HG03060 (cell line): Measurements from ENCODE around the gene FAM118A.
"Not testable (repeated sequence)": the region's sequence is repeated elsewhere in the genome, so short reads cannot be mapped to it uniquely, and the experiment has no call there.

Source experiments
- ATAC-seq: cut with Tn5 transposase; IDR thresholded peaks from one replicate; pipeline ENCODE4 v1.9.1; 2021; ENCODE audit warnings: low read depth, moderate number of reproducible peaks; ENCODE audit not compliant: unreplicated experiment

Gene FAM118A

DNA sequence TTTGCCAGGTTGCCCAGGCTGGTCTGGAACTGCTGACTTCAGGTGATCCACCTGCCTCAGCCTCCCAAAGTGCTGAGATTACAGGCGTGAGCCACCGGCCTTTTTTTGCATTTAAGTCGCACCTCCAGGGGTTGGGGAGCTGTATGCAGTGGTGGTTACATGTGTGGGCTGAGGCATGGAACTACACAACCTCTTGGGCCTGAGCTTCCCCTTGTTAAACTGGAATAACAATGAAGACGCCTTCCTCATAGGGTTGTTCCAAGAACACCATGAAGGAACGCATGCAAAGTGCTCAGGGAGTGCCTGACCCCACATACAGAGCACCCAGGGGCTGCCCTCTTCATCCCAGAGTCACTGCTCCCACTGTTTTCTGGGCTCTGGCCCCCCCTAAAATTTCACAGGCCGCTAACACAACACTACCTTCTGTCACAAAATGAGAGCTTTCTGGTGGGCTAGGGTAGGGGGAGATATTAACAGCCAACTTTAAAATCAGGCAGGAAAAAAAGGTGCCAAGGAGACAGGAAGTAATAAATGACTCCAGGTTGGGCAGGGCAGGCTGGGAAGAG is 1.3 kb upstream of the FAM118A start:
- ATAC-seq = no peak

DNA sequence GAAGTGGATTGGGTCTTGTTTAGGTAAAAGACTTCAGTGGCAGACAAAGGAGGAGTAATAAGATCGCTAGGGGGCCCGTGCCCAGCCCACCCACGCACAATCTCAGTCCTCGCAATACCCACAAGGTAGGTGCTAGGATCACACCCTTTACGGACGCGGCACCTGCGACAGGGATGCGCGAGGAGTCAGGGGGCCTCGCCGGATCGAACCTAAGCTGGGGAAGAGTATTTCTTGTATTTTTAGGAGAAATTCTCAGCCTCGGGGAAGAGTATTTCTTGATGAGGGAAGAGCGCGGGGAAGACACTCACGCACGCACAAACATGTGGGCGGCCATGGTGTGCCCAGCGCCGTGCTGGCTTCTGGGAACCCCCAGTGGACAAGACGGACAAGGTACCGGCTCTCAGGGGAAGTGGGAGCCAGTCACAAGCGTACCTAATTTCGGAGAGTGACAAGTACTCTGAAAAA is 745 bp upstream of the FAM118A start:
- no peak for ATAC-seq

DNA sequence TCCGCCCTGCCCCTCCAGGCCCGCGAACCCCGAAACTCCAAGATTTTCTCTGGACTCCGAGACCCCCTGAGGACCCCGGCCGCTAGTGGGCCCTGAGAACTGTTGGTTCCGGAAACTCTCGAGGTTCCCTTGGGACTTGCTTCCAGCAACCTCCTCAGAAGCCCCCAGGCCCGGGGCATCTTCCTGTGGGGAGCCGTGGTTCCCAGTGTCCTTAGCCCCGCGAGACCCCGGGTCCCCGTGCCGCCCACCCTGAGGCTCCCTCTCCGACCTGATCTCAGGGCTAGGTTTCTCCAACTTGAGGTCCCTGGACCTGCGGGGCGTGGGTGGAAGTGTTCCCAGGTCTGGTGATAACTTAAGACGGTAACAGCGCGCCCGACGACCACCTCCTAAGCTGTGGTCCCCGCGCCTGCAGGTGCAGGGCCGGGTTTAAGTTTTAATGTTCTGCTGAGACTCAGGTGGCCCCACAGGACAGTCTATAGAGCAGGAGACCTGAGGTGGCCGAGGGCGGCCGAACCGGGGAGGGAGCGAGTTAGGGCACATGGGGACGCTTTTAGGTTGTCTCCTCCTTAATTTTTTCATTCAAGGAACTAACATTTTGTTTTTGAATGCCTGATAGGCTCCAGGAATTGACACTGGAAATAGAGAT is 720 bp downstream of the FAM118A start:
- no peak for ATAC-seq

DNA sequence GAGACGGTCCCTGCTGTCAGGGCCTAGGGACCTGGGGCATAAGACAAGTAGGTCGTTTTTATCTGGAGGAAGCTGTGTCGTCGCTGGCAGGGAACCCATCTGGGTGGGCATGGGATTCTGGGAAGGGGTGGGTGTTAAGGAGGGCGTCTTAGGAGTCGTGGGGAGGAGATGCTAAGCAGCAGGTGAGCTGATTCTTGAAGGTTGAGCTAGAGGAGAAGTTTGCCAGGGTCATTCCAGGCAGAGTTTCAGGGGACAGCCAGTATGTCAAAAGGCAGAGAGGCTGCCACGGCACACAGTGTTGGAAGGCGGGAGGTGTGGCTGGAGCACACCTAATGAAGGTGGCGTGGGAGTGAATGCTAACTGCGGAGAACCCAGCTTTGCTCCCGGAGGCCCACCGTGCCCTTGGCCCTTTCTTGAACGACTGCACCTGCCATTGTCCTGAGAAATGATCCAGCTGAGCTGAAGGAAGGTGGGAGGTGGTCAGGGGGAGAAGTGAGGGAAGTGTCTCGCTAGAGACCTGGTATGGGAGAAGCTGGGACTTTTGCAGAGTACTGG is 1.3 kb downstream of the FAM118A start:
- no peak for ATAC-seq

DNA sequence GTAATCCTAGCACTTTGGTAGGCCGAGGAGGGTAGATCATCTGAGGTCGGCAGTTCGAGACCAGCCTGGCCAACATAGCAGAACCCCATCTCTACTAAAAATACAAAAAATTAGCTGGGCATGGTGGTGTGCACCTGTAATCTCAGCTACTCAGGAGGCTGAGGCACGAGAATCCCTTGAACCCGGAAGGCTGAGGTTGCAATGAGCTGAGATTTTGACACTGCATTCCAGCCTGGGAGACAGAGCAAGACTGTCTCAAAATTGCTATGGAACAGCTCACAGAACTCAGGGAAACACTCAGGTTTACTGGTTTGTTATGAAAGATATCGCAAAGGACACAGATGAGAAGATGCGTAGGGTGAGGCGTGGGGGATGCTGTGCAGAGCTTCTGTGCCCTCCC is 2.7 kb downstream of the FAM118A start:
- no peak for ATAC-seq

DNA sequence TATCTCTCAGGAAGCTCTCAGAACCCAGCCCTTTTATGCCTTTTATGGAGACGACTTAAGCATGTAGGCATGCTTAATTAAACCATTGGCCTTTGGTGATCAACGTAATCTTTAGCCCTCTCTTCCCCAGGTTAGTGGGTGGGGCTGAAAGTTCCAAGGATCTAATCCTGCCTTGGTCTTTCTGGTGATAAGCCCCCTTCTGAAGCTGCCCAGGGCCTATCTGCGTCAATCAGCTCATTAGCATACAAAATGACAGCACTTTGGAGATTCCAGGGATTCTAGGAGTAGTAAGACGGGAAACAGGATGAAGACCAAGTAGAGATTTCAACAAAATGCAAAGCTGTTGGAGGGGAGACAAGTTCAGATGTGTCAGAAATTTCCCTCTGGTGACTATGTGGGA is 3.1 kb downstream of the FAM118A start:
- ATAC-seq = no peak

DNA sequence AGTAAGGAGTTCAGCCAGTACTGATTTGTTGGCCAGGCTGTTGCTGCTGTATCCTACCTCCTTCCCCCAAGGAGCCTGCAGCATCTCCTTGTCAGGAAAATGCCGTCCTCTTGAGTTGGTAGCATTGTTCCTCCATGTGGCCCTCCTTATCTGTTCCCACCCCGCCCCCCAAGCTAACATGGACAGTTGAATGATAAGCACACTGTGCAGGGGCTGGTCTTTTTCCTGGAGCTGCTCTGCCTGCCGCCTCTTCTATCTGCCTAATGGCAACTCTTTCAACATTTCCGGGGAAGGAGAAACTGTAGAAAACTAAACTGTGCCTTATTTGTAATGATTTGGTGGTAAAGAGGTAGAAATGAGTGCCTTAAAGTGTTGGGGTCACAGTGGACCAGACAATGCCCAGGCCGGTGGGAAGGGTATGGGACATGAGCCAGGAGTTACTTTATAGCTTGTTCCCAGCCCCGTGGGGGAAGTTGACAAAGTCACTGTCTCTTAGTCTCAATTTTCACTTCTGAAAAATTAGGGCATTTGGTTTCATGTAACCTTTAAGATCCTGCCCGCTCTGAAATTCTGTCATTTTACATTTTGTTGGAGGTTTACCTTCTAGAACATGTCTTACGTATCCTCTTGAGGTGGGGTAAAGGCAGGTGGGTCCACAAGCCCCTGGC is 4.5 kb downstream of the FAM118A start:
- no peak for ATAC-seq

DNA sequence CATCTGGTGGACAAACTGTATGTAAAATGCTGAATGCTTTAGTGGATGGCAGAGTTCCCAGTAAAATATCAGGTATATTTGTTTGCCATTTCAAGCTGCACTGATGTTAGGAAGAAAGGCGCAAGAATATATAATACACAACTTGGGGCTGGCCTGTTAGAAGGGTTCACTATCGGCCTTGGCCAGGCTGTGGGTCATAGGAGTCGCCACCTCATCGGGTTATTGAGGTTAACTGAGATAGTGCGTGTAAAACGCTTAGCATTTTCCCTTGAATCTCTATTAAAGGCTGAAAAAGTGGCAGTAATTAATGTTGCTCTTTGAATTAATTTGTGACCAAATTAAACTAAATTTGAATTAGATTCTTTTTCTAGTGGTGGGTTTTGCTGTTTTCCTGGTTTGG is 5.1 kb downstream of the FAM118A start:
- no peak for ATAC-seq

DNA sequence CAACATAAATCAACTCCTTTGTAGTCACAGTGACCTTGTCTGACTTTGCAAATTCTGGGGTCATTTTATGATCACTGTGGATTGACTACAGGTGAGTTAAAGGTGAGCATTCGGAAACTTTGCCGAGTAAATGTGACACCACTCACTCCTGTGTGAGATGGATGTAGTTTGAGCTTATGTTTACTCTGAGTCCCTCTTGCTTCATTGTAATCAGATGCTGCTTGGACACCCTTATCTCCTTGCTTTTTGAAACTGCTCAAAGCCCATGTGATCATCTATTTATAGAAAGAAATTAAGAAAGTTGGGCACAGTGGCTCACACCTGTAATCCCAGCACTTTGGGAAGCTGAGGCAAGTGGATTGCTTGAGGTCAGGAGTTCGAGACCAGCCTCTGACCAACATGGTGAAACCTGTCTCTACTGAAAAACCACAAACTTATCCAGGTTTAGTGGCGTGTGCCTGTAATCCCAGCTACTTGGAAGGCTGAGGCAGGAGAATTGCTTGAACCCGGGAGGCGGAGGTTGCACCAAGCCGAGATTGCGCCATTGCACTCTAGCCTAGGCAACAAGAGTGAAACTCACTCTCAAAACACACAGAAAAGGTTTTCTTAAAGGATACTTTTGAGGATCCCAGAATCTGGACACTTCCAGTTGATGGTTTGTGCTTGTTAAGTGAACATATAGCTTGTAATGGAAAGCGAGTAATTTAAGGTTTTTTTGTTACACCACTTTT is 7.2 kb downstream of the FAM118A start:
- no peak for ATAC-seq

DNA sequence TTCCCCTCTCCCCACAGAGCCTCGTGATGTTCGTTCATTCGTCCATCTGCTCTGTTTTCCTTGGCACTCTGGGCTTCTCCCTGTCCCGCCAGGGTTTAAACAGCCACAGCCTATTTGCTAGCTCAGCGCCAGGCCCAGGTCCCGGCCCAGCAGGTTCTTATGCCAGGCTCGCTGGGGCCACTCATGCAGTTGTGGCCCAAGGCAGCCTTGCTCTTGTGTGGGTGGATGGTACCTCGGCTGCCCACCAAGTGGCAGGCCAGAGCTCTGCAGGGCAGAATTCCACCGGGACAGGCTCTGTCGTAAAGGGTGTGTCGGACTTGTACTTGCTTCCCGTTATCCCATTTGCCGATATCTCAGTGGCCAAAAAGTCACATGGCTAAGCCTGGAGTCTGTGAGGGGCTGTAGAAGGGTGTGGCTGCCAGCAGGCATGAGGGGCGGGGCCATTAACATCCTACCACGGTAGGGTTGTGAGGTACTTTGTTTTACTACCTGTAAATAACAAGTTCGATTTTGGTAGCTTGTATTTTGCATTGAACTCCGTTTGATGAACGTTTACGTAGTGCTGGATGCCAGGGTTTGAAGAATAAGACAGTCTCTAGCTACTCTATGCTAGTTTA is 7.9 kb downstream of the FAM118A start:
- ATAC-seq = no peak

DNA sequence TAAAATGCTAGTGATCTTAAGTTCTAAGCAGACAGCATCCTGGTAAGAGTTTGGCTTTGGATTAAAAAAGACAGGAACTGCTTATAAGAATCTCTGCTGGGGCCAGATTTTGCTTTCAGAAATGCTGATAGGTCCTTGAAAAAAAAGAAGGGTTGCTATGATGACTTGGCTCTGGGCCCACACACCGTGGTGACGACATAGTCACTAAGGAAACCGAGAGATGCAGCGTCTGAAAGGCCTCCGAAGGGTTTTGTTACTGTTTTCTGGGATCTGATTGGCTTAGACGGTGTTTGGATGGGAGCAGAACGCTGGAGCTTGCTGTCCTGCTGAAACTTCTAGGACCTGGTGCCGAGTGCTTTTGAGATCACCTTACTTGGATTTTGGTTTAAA is 8.4 kb downstream of the FAM118A start:
- peak; percentile 52 for ATAC-seq

DNA sequence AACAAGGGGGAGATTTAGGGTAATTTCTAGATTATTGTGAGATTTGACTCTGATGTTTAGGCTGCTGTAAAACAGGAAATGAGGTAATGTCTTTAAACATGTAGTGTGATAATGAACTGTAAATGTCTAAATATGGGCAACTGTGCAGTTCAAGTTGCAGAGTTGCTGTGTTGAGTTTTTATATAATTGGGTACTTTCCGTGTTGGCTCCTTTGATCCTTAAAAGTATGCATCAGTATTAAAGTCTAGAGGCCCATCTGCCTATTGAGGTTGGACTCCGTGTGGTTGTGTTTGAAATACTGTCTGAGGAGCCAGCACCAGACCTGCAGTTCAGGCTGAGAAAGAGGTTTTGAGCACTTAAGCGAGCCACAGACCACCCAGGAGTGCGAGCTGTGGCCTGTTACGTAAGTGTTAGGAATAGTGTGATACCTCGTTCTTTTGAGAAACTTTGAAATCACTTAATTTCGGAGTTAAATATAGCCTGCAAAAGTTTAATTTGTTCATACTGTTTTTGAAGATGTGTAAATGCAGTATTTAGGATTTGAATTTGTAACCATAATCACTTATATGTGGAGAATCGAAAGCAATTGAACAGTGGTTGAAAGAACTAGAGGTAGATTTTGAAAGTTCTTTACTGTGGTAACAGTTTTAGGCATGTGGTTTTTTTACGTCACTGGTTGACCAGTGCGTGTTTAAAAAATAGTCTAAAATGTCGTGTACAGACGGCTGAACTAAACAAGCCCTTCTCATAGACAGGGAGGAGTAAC is 9.0 kb downstream of the FAM118A start:
- ATAC-seq = peak; percentile 40

DNA sequence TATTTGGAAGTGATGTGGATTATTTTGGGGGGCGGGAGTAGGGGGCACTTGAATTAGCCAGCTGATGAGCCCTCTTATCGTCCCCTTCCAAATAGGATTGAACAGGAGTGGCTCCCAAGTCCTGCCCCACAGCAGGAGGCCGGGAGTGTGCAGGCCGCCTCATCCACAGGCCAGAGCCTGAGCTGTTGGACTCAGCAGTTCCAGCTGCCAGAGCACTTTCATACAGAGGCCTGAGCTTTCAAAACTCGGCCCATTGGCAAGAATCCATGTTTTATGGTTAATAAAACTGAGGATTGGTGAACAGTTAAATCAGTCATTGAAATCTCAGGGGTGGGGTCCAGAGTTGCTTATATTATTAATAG is 9.6 kb downstream of the FAM118A start:
- no peak for ATAC-seq

DNA sequence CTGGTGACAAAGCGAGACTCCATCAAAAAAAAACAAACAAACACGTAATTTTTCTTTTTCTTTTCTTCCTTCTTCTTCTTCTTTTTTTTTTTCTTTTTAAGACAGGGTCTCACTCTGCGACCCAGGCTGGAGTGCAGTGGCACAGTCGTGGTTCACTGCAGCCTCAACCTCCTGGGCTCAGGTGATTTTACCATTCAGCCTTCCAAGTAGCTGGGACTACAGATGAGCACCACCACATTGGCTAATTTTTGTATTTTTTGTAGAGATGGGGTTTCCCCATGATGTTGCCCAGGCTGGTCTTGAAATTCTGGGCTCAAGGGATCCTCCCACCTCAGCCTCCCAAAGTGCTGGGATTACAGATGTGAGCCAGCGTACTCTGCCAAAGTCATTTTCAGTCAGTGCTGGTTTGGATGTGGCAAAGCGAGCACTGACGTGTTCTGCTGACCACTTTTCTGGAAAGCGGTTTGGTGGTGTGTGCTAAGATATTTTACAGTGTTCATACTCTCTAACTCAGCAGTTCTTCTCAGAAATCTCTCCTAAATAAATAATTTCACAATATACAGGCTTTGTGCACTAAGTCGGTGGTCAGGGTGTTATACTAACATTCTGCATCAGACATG is 10.7 kb downstream of the FAM118A start:
- ATAC-seq = no peak

DNA sequence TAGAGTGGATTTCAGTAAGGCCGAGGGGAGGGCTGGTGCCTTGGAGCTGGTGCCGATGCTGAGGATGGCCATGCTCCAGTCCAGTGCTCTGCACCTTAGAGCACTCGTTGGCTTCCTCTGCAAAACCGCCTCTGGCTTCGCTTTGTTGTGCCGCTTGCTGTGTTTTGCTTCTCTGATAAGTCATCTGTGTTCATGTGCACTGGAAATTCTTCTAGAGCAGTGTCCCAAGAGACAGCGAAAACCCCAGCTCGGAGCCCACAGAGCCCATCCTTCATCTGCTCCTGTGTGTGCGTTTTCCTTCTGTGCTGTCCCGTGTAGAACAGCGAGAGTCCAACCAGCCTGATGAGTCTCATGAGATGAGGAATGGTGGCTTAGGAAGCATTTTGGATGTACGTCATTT is 12.1 kb downstream of the FAM118A start:
- ATAC-seq = no peak

DNA sequence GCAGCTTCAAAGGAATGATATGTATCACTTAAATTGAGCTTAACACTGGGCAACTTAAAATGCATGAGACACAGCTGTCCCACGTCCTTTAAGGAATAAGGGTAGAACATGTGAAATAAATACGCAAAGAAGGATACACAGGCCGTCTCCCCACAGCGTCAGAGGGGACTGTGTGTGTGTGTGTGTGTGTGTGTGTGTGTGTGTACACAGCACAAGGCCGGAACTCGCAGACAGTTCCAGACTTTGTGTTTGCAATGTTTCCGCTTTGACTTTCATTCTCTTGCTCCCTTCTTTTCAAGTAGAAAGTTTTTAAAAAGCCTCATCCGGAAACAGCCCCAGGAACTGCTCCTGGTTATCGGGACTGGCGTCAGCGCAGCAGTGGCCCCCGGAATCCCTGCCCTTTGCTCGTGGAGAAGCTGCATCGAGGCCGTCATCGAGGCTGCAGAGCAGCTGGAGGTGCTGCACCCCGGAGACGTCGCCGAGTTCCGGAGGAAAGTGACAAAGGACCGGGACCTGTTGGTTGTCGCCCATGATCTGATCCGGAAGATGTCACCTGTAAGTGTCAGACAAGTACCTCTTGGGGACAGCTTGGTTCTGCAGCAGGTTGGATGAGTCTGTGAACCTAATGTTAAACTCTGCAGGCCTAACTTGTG is 13.3 kb downstream of the FAM118A start:
- no peak for ATAC-seq

DNA sequence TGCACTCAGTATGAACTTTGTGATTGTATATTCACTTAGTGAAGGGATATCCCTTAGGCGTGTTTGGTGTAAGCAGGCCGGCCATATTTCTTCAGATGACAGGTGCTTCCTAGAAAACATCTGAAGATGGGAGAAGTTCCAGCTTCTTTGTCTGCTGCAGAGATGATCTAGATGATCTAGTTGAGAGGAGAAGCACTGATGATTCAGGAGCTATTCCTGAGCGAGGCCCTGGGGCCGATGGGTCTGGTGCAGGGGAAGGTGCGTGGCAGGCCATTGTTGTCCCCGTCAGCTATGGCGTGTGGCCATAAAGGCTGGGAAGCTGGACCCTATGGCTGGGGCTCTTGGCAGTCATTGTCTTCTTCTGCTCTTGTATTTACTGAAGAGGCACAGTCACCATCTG is 14.0 kb downstream of the FAM118A start:
- ATAC-seq = no peak

DNA sequence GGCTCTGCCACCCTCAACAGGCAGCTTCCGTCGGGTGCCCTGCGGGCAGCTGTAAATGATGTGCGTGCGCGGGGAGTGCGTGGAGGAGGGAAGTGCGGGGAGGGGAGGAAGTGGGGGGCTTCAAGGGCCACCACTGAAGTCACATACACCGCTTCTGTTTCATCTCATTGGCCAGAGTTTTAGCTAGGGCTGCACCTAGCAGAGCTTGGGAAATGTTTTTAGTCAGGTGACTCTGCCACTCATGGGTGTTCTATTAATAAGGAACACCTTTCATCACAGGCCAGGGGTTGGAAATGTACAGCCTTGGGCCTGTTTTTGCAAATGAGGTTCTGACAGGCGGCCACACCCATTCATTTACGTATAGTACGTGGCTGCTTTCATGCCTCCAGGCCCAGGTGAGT is 14.6 kb downstream of the FAM118A start:
- no peak for ATAC-seq

DNA sequence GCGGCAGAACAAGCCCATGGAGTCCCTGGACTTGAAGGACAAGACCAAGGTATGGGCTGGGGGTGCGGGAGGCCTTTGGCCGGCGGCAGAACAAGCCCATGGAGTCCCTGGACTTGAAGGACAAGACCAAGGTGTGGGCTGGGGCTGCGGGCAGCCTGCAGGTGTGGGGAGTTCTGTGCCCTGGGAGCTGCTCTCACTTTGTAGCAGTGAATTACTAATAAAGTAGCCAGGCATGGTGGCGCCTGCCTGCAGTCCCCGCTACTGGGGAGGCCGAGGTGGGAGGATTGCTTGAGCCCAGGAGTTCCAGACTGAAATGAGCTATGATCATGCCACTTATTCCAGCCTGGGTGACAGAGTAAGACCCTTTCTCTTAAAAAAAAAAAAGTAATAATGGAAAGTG is 18.5 kb downstream of the FAM118A start:
- not testable (repeated sequence) for ATAC-seq
